ENCODE results near the gene TEX28.
"Not testable (repeated sequence)": the region's sequence is repeated elsewhere in the genome, so short reads cannot be mapped to it uniquely, and the experiment has no call there.

Gene TEX28

DNA sequence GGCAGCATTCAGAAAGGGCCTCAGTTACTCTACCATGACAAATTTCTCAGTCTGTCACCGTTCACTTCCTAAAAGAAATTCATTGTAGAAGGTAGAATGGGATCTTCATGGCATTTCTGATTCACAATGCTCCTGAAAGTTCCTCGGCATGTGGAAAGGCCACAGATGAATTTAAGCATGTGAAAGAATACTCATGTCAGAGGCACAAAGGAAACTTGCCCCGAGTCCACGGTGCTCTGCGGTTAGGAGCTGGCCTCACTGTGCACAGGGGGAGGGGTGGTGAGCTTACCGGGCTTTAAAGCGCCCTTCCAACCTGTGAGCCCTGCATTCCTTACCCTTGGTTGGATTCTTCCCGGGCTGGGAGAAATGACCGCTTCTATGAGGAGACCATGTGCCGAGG lies 9.9 kb upstream of the TEX28 start:
- TF ChIP-seq, protein P1, sequence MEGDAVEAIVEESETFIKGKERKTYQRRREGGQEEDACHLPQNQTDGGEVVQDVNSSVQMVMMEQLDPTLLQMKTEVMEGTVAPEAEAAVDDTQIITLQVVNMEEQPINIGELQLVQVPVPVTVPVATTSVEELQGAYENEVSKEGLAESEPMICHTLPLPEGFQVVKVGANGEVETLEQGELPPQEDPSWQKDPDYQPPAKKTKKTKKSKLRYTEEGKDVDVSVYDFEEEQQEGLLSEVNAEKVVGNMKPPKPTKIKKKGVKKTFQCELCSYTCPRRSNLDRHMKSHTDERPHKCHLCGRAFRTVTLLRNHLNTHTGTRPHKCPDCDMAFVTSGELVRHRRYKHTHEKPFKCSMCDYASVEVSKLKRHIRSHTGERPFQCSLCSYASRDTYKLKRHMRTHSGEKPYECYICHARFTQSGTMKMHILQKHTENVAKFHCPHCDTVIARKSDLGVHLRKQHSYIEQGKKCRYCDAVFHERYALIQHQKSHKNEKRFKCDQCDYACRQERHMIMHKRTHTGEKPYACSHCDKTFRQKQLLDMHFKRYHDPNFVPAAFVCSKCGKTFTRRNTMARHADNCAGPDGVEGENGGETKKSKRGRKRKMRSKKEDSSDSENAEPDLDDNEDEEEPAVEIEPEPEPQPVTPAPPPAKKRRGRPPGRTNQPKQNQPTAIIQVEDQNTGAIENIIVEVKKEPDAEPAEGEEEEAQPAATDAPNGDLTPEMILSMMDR (IDR thresholded peaks at IDR 0.05; ENCODE audit: insufficient read depth, low read length, poor library complexity, severe bottlenecking) = no peak
- TF ChIP-seq EZH2phosphoT487 (conservative IDR thresholded peaks at IDR 0.05; ENCODE audit: low read length) = no peak
- H3K9me2 ChIP-seq (replicated peaks; ENCODE audit: insufficient read depth, low read length) = no peaks in the 10 kb centered on the region
- H3K36me3 ChIP-seq (ENCODE audit: low read length) = no peaks in the 10 kb centered on the region
- H3K27ac ChIP-seq (ENCODE audit: low read depth, low read length) = no peak overlapping the region
- no peak overlapping the region for H3K4me3 ChIP-seq (ENCODE audit: insufficient read depth, low read length, poor library complexity, severe bottlenecking)
- no peaks in the 10 kb centered on the region for H3K9me3 ChIP-seq (ENCODE audit: insufficient read depth, low read length)
- H3K79me2 ChIP-seq (ENCODE audit: insufficient read depth, low read length) = no peaks in the 10 kb centered on the region
- H4K20me1 ChIP-seq (ENCODE audit: low read depth, low read length) = no peaks in the 10 kb centered on the region
- no peak overlapping the region for H3K9ac ChIP-seq (ENCODE audit: low read length)
- no peak overlapping the region for H3K4me2 ChIP-seq (ENCODE audit: low read depth, low read length, poor library complexity, severe bottlenecking)
- H2AFZ ChIP-seq (ENCODE audit: low read depth, low read length, severe bottlenecking) = no peak overlapping the region
- no peaks in the 10 kb centered on the region for H3K27me3 ChIP-seq (ENCODE audit: low read length)
- H3F3A ChIP-seq (ENCODE audit: insufficient read depth) = no peaks in the 10 kb centered on the region

DNA sequence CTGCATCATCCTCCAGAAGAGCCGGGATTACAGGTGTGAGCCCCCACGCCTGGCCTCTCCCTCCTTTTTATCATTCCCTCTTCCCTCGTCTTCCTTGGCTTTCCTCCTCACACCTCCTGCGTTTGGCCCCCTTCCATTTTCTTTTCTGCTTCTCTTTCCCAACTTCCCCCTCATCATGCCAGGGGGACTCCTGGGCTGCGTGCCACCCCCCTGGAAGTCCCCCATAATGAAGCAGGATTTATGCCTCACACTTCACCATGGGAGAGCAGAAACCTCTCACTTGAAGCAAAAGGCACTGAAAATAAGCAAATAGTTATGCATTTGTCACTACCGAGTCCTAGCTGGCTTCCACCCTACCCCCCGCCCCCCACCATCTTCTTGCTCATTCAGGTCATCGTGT lies 8.6 kb upstream of the TEX28 start:
- Histone ChIP-seq H3K4me2 (ENCODE audit: low read depth, low read length, poor library complexity, severe bottlenecking) (no peak overlapping the region), H3K9me2 (replicated peaks; ENCODE audit: insufficient read depth, low read length) (no peaks in the 10 kb centered on the region), H3K27ac (ENCODE audit: low read depth, low read length) (no peak overlapping the region), H4K20me1 (ENCODE audit: low read depth, low read length) (no peaks in the 10 kb centered on the region), H2AFZ (ENCODE audit: low read depth, low read length, severe bottlenecking) (no peak overlapping the region), H3K9me3 (ENCODE audit: insufficient read depth, low read length) (no peaks in the 10 kb centered on the region), H3K27me3 (ENCODE audit: low read length) (no peaks in the 10 kb centered on the region), H3K9ac (ENCODE audit: low read length) (no peak overlapping the region), H3K4me3 (ENCODE audit: insufficient read depth, low read length, poor library complexity, severe bottlenecking) (no peak overlapping the region), H3K36me3 (ENCODE audit: low read length) (no peaks in the 10 kb centered on the region), H3F3A (ENCODE audit: insufficient read depth) (peaks cover 4% of the 10 kb centered on the region; the same call in 1 of the 2 replicates), H3K79me2 (ENCODE audit: insufficient read depth, low read length) (no peaks in the 10 kb centered on the region)
- TF ChIP-seq, protein P1 (IDR thresholded peaks at IDR 0.05; ENCODE audit: insufficient read depth, low read length, poor library complexity, severe bottlenecking) = no peak
- TF ChIP-seq EZH2phosphoT487 (conservative IDR thresholded peaks at IDR 0.05; ENCODE audit: low read length) = no peak

DNA sequence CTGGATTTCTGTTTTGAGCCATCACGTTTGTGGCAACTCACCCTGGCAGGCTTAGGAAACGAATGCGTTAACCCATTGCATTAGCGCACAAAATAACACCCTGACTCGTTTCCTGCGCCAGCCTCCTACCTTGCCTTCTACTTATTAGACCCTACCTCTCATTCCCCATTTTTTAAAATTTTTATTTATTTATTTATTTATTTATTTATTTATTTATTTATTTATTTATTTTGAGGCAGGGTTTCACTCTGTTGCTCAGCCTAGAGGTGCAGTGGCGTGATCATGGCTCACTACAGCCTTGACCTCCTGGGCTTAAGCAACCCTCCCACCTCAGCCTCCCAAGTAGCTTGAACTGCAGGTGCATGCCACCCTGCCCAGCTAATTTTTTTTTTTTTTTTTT lies 8.1 kb upstream of the TEX28 start:
- not testable (repeated sequence) for H3K27me3 ChIP-seq (ENCODE audit: low read length)

DNA sequence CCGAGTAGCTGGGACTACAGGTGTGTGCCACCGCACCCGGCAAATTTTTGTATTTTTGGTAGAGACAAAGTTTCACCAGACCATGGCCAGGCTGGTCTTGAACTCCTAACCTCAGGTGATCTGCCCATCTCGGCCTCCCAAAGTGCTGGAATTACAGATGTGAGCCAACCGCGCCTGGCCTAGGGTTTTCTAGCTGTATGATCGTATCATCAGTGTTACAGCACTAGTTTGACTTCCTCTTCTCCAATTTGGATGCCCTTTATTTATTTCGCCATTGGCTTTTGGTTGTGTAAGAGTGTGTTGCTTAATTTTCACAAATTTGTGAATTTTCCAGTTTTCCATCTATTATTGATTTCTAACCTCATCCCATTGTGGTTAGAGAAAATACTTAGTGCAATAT lies 5.9 kb upstream of the TEX28 start:
- Histone ChIP-seq H3K9me3 (ENCODE audit: insufficient read depth, low read length) (no peaks in the 10 kb centered on the region), H3K9me2 (replicated peaks; ENCODE audit: insufficient read depth, low read length) (no peaks in the 10 kb centered on the region), H3K27me3 (ENCODE audit: low read length) (no peaks in the 10 kb centered on the region), H3K9ac (ENCODE audit: low read length) (no peak overlapping the region), H3K27ac (ENCODE audit: low read depth, low read length) (no peak overlapping the region), H3K4me3 (ENCODE audit: insufficient read depth, low read length, poor library complexity, severe bottlenecking) (no peak overlapping the region), H3K36me3 (ENCODE audit: low read length) (no peaks in the 10 kb centered on the region), H3K4me2 (ENCODE audit: low read depth, low read length, poor library complexity, severe bottlenecking) (no peak overlapping the region), H2AFZ (ENCODE audit: low read depth, low read length, severe bottlenecking) (no peak overlapping the region), H3F3A (ENCODE audit: insufficient read depth) (peaks cover 13% of the 10 kb centered on the region), H4K20me1 (ENCODE audit: low read depth, low read length) (no peaks in the 10 kb centered on the region), H3K79me2 (ENCODE audit: insufficient read depth, low read length) (no peaks in the 10 kb centered on the region)
- TF ChIP-seq, protein P1 (IDR thresholded peaks at IDR 0.05; ENCODE audit: insufficient read depth, low read length, poor library complexity, severe bottlenecking) = no peak
- TF ChIP-seq EZH2phosphoT487 (conservative IDR thresholded peaks at IDR 0.05; ENCODE audit: low read length) = no peak

More for the DNA sequence above, 8.1 kb upstream of the TEX28 start:
- H2AFZ ChIP-seq (ENCODE audit: low read depth, low read length, severe bottlenecking); H4K20me1 ChIP-seq (ENCODE audit: low read depth, low read length); H3K9me3 ChIP-seq (ENCODE audit: insufficient read depth, low read length); H3K36me3 ChIP-seq (ENCODE audit: low read length); H3K9me2 ChIP-seq (replicated peaks; ENCODE audit: insufficient read depth, low read length); H3K4me2 ChIP-seq (ENCODE audit: low read depth, low read length, poor library complexity, severe bottlenecking); H3K9ac ChIP-seq (ENCODE audit: low read length); H3K4me3 ChIP-seq (ENCODE audit: insufficient read depth, low read length, poor library complexity, severe bottlenecking); H3K79me2 ChIP-seq (ENCODE audit: insufficient read depth, low read length); H3F3A ChIP-seq (ENCODE audit: insufficient read depth); H3K27ac ChIP-seq (ENCODE audit: low read depth, low read length): not testable (repeated sequence)
